Hepatocyte (in vitro differentiated cells): ENCODE measurements around the gene OR11H6.

ENCODE experiments used
- EZH2 ChIP-seq: fragments of 200-600 bp; sonication (generic); IDR thresholded peaks from 2 replicates; pipeline ENCODE4 v1.6.1; 2016; ENCODE audit warnings: antibody characterized with exemption, mild to moderate bottlenecking, borderline replicate concordance
- EZH2phosphoT487 ChIP-seq: fragments of 200-600 bp; sonication (generic); IDR thresholded peaks from one replicate; pipeline ENCODE4 v1.6.1; 2018; ENCODE audit warnings: antibody characterized with exemption, mild to moderate bottlenecking, low read depth, moderate library complexity; ENCODE audit not compliant: unreplicated experiment, severe bottlenecking
- TF ChIP-seq, protein P1 (sequence below): fragments of 200-600 bp; sonication (generic); IDR thresholded peaks from 2 replicates; pipeline ENCODE4 v1.5.1; 2016; ENCODE audit warnings: antibody characterized with exemption, mild to moderate bottlenecking; ENCODE audit not compliant: poor library complexity

- TF ChIP-seq, protein P1, sequence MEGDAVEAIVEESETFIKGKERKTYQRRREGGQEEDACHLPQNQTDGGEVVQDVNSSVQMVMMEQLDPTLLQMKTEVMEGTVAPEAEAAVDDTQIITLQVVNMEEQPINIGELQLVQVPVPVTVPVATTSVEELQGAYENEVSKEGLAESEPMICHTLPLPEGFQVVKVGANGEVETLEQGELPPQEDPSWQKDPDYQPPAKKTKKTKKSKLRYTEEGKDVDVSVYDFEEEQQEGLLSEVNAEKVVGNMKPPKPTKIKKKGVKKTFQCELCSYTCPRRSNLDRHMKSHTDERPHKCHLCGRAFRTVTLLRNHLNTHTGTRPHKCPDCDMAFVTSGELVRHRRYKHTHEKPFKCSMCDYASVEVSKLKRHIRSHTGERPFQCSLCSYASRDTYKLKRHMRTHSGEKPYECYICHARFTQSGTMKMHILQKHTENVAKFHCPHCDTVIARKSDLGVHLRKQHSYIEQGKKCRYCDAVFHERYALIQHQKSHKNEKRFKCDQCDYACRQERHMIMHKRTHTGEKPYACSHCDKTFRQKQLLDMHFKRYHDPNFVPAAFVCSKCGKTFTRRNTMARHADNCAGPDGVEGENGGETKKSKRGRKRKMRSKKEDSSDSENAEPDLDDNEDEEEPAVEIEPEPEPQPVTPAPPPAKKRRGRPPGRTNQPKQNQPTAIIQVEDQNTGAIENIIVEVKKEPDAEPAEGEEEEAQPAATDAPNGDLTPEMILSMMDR = no peak
- TF ChIP-seq EZH2 = no peak
- TF ChIP-seq EZH2phosphoT487 = no peak
Measured at GRCh38 chr14:20223410-20223809, at the start of gene OR11H6.
